NT2/D1 (cell line): ENCODE data around the gene RBM38.

Source experiments
- DNase-seq: peaks from one replicate; pipeline ENCODE4 v3.0.0-alpha.2; 2011; ENCODE audit warnings: low read depth, low spot score
- H3K27me3 ChIP-seq: 2 replicates; pipeline ENCODE4 v1.6.0; 2011; ENCODE audit warnings: mild to moderate bottlenecking; ENCODE audit not compliant: insufficient read length, insufficient read depth
- H3K36me3 ChIP-seq: 2 replicates; pipeline ENCODE4 v1.6.1; 2011; ENCODE audit warnings: mild to moderate bottlenecking, low read length, mixed read lengths; ENCODE audit not compliant: insufficient read depth, insufficient read length
- H3K4me1 ChIP-seq: 2 replicates; pipeline ENCODE4 v1.5.1; 2011; ENCODE audit not compliant: insufficient read depth, insufficient read length
- H3K4me3 ChIP-seq: 2 replicates; pipeline ENCODE4 v1.5.1; 2011; ENCODE audit warnings: low read depth; ENCODE audit not compliant: insufficient read length
- H3K9ac ChIP-seq: 2 replicates; pipeline ENCODE4 v1.6.0; 2011; ENCODE audit warnings: low read depth; ENCODE audit not compliant: insufficient read length
- H3K9me3 ChIP-seq: 2 replicates; pipeline ENCODE4 v1.5.1; 2011; ENCODE audit warnings: mild to moderate bottlenecking, low read length; ENCODE audit not compliant: insufficient read depth
- SUZ12 ChIP-seq: IDR thresholded peaks from 2 replicates; pipeline ENCODE4 v1.6.1; 2011; ENCODE audit not compliant: insufficient read length, insufficient read depth; ENCODE audit errors: extremely low read depth
- YY1 ChIP-seq: IDR thresholded peaks from 2 replicates; pipeline ENCODE4 v1.6.1; 2011; ENCODE audit not compliant: insufficient read length, insufficient read depth
- ZNF274 ChIP-seq: IDR thresholded peaks from 2 replicates; pipeline ENCODE4 v1.6.1; 2011; ENCODE audit warnings: mild to moderate bottlenecking, low read depth, low read length

The RBM38 gene

GRCh38 chr20:57457243-57458095 is 66.3 kb downstream of the RBM38 start:
- no peak for DNase-seq
- H3K9me3 ChIP-seq = peaks cover 14% of the 10 kb centered on the region; the same call in 1 of the 2 replicates
- peaks cover 16% of the 10 kb centered on the region for H3K4me1 ChIP-seq
- H3K27me3 ChIP-seq = no peaks in the 10 kb centered on the region
- no peaks in the 10 kb centered on the region for H3K36me3 ChIP-seq
- no peak for TF ChIP-seq SUZ12
- no peak for TF ChIP-seq ZNF274
- TF ChIP-seq YY1 = no peak
- H3K4me3 ChIP-seq = no peak overlapping the region
- no peak overlapping the region for H3K9ac ChIP-seq

- Histone ChIP-seq H3K27me3 (no peaks in the 10 kb centered on the region), H3K9me3 (peaks cover 14% of the 10 kb centered on the region; the same call in 1 of the 2 replicates), H3K9ac (no peak overlapping the region), H3K4me3 (no peak overlapping the region), H3K4me1 (peaks cover 16% of the 10 kb centered on the region), H3K36me3 (no peaks in the 10 kb centered on the region)
- DNase-seq = no peak
- TF ChIP-seq YY1 = no peak
- TF ChIP-seq ZNF274 = no peak
Observed at GRCh38 chr20:57458400-57459160, 67.4 kb downstream of the RBM38 start.
